ENCODE results near the gene STEAP3. TPM values are rescaled to one million over a fixed set of nuclear protein-coding genes. Genes with fewer than 3 reads are reported as not detected.

STEAP3 gene
- total RNA-seq, 4 donors from 2014 or later: 10.1 to 21.7 (median 10.6) TPM

GRCh38 chr2:119305497-119306195, 82.0 kb downstream of the STEAP3 start:
- H3K4me3 ChIP-seq: peak overlapping the region; percentile 24 to 49 (median 42)
- in situ Hi-C loops (cut with MboI; ENCODE audit: low sequenced_read_pairs in 4 of 4): loop anchor here in 3 of 4 donors (25.0 kb wide), 2 partner anchors 293 to 418 kb away; no protein-coding TSS in a partner anchor
- peak; percentile 60 to 77 for ATAC-seq

DNA sequence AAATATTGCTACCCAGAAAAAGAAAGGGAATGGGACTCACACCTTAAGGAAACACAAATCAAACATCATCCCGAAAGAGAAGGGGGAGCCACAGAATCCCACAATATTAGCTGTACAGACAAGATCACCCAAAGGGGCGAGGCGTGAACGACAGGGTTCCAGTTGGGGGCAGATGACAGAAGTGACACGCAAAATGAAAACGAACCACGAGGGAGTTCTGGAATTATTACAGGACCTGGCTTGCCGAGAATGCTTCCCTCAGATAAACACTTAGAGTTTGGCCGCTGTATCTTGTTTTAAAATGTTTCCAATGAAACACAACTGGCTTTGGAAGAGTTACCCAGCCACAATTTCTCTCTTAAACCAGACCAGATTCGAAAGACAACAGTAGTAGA, 82.6 kb downstream of the STEAP3 start:
- H3K4me1 ChIP-seq: peaks cover 8 to 19% of the 10 kb centered on the region in 2 donors
- DNase-seq (peak in 1 of 2 donors; percentile 39), ATAC-seq (peak; percentile 72 to 82)
- H3K27me3 ChIP-seq: no peaks in the 10 kb centered on the region
- H3K36me3 ChIP-seq: no peaks in the 10 kb centered on the region
- in situ Hi-C loops (cut with MboI; ENCODE audit: low sequenced_read_pairs in 4 of 4) (loop anchor here in 3 of 4 donors (25.0 kb wide), 2 partner anchors 294 to 419 kb away; no protein-coding TSS in a partner anchor), intact Hi-C loops (cut with DNase I; ENCODE audit: low total_unique reads) (loop anchor here (5.0 kb wide), 3 partner anchors 61 to 994 kb away; partner anchors contain the start of genes C2orf76 and DBI)
- peak overlapping the region; percentile 82 to 90 (median 85) for H3K27ac ChIP-seq
- H3K9me3 ChIP-seq: no peaks in the 10 kb centered on the region
- peak overlapping the region; percentile 24 to 49 (median 42) for H3K4me3 ChIP-seq
- TF ChIP-seq CTCF (IDR thresholded peaks at IDR 0.05 in 4 of 5, conservative IDR thresholded peaks at IDR 0.05 in 1 of 5): no peak
- TF ChIP-seq POLR2A (IDR thresholded peaks at IDR 0.05): no peak

More at GRCh38 chr2:119305497-119306195, 82.0 kb downstream of the STEAP3 start:
- H3K27ac ChIP-seq: peak overlapping the region; percentile 82 to 90 (median 85)
- peaks cover 8 to 19% of the 10 kb centered on the region in 2 donors for H3K4me1 ChIP-seq
- no peaks in the 10 kb centered on the region for H3K9me3 ChIP-seq
- TF ChIP-seq CTCF (IDR thresholded peaks at IDR 0.05 in 4 of 5, conservative IDR thresholded peaks at IDR 0.05 in 1 of 5): no peak
- TF ChIP-seq POLR2A (IDR thresholded peaks at IDR 0.05): no peak
- no peaks in the 10 kb centered on the region for H3K36me3 ChIP-seq
- intact Hi-C loops (cut with DNase I; ENCODE audit: low total_unique reads): loop anchor here (5.0 kb wide), 3 partner anchors 62 to 993 kb away; partner anchors contain the start of genes C2orf76 and DBI
- H3K27me3 ChIP-seq: no peaks in the 10 kb centered on the region
- DNase-seq: no peak

- no peaks in the 10 kb centered on the region for H3K27me3 ChIP-seq
- DNase-seq (no peak), ATAC-seq (no peak)
- H3K36me3 ChIP-seq: no peaks in the 10 kb centered on the region
- H3K27ac ChIP-seq: peak overlapping the region; percentile 82 to 90 (median 85)
- H3K9me3 ChIP-seq: no peaks in the 10 kb centered on the region
- TF ChIP-seq CTCF (IDR thresholded peaks at IDR 0.05 in 4 of 5, conservative IDR thresholded peaks at IDR 0.05 in 1 of 5): no peak
- no peak for TF ChIP-seq POLR2A (IDR thresholded peaks at IDR 0.05)
- intact Hi-C loops (cut with DNase I; ENCODE audit: low total_unique reads) (loop anchor here (5.0 kb wide), 3 partner anchors 60 to 995 kb away; partner anchors contain the start of genes C2orf76 and DBI), in situ Hi-C loops (cut with MboI; ENCODE audit: low sequenced_read_pairs in 4 of 4) (loop anchor here in 3 of 4 donors (25.0 kb wide), 2 partner anchors 295 to 420 kb away; no protein-coding TSS in a partner anchor)
- H3K4me3 ChIP-seq: no peak overlapping the region
- peaks cover 8 to 19% of the 10 kb centered on the region in 2 donors for H3K4me1 ChIP-seq
These were observed 83.9 kb downstream of the STEAP3 start for GRCh38 chr2:119307419-119308140.

- DNase-seq: no peak
- no peak for ATAC-seq
- in situ Hi-C loops (cut with MboI; ENCODE audit: low sequenced_read_pairs in 4 of 4): loop anchor here in 3 of 4 donors (25.0 kb wide), 2 partner anchors 297 to 422 kb away; no protein-coding TSS in a partner anchor
- H3K4me1 ChIP-seq: peaks cover 8 to 19% of the 10 kb centered on the region in 2 donors
- peak overlapping the region in 2 of 4 donors; percentile 26 to 42 for H3K27ac ChIP-seq
- H3K4me3 ChIP-seq: no peak overlapping the region
- no peaks in the 10 kb centered on the region for H3K27me3 ChIP-seq
- H3K9me3 ChIP-seq: no peaks in the 10 kb centered on the region
- H3K36me3 ChIP-seq: no peaks in the 10 kb centered on the region
- TF ChIP-seq CTCF (IDR thresholded peaks at IDR 0.05 in 4 of 5, conservative IDR thresholded peaks at IDR 0.05 in 1 of 5) (no peak), POLR2A (IDR thresholded peaks at IDR 0.05) (no peak)
- intact Hi-C loops (cut with DNase I; ENCODE audit: low total_unique reads): loop anchor here (5.0 kb wide), 3 partner anchors 58 to 997 kb away; partner anchors contain the start of genes C2orf76 and DBI
These were observed 85.2 kb downstream of the STEAP3 start for GRCh38 chr2:119308793-119309330.
